CD1c-positive myeloid dendritic cell (primary cell): ENCODE measurements around the gene TRIM7.
"Not testable (repeated sequence)": the region's sequence is repeated elsewhere in the genome, so short reads cannot be mapped to it uniquely, and the experiment has no call there.

Source experiments
- DNase-seq: peaks from one replicate; pipeline ENCODE4 v3.0.0-alpha.2; 2016; ENCODE audit errors: extremely low spot score

Gene TRIM7

DNA sequence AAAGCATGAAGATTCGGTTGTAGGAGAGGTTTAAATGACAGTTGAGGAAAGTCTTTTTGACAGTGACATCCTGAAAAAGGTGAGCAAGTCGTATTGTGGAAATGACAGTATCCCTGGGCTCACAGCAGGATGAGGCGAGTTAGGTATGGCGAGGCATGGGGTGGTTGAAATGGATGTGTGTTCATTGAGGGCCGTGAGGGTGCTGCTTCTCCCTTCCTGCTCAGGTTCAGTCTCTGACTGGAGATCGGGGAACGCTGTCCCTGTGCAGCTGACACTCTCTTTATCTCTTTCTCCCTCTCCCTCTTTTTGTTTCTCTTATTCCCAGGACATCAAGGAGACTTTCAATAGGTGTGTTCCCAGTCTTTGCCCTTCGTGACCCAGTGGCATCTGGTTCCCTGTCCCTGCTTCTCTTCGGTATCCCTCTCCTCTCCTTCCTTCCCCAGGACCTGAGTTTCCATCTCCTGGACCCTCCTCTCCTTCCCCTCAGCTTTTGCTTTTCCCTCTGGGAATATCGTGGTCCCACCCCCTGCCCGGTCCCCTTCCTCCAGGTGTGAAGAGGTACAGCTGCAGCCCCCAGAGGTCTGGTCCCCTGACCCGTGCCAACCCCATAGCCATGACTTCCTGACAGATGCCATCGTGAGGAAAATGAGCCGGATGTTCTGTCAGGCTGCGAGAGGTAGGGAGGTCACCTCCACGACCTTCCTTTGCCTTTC, 28.2 kb upstream of the TRIM7 start:
- no peak for DNase-seq

DNA sequence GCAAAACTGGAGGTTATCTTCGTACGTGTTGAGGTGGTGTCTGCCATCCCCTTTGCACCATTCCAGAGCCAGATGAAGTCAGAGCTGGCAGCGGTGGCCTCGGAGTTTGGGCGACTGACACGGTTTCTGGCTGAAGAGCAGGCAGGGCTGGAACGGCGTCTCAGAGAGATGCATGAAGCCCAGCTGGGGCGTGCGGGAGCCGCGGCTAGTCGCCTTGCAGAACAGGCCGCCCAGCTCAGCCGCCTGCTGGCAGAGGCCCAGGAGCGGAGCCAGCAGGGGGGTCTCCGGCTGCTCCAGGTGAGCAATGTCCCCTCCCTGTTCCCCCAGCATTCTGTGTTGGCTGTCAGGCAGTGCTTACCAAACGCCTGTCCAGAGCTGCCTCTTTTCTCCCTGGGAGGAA, 27.6 kb upstream of the TRIM7 start:
- DNase-seq = no peak

DNA sequence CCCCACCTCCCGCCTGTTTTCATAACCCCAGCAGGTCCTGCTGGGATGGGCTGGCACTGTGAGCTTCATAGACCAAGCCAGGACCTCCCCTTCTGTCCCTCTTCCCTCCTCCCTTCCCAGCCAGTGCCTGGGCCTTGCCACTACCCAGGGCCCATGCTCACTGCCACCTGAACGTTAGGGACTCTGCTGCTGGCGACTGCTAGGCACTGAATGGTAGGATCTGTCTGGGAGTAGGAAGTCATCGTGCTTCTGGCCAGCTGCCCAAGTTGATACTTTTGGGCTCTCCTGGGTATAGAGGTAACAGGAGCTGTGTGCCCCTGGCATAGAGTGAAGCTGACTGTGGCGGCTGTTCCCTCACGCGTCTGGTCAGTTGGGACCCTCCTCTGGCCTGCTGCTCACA, 26.4 kb upstream of the TRIM7 start:
- DNase-seq = no peak

DNA sequence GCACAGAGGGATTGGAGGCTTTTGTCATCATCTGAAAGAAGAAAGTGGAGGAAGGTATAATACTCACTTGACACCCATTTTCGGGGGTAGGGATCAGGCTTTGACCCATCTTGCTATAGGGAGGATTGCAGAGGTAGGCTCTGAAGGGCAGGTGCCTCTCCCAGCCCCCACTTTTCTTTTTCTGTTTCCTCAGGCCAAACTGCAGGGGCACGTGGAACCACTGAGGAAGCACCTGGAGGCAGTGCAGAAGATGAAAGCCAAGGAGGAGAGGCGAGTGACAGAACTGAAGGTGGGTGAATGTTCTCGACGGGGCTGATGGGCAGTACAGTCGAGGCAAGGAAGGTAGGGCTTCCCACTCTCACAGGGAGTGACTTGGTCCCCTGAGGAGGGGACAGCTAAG, 25.6 kb upstream of the TRIM7 start:
- DNase-seq = no peak

DNA sequence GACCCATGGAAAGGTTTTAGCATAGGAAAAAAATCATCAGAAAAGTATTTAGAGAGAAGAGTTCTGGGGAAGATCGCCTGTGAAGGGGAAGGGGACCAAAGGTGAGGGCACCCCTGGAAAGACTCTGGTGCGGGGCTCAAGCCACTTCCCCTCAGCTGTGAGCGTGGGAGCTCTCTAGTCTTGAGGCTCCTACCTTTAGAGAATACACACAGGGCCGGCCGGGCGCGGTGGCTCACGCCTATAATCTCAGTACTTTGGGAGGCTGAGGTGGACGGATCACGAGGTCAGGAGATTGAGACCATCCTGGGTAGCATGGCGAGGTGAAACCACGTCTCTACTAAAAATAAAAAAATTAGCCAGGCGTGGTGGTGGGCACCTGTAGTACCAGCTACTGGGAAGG, 25.0 kb upstream of the TRIM7 start:
- DNase-seq = no peak

DNA sequence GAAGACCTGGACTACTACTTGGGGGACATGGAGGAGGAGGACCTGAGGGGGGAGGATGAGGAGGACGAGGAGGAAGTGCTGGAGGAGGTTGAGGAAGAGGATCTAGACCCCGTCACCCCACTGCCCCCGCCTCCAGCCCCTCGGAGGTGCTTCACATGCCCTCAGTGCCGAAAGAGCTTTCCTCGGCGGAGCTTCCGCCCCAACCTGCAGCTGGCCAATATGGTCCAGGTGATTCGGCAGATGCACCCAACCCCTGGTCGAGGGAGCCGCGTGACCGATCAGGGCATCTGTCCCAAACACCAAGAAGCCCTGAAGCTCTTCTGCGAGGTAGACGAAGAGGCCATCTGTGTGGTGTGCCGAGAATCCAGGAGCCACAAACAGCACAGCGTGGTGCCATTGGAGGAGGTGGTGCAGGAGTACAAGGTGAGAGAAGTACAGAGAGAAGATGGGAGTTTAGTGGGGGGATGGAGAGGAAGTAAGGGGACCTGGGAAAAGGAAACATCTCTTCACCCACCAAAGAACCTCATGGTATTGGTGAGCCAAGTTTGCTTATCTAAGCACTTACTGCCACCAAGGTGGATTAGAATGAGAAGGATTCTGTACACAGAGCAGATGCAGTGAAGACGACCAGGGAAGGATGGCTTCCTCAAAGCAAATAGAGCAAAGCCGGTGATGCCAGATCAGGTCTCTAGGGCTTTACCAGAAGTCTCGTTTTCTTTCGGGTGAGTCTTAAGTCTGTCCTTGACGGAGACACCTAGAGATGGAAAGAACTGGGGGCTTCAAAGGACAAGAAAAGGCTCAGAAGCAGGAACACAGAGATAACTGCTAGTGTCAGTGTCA, 19.6 kb upstream of the TRIM7 start:
- DNase-seq = no peak

DNA sequence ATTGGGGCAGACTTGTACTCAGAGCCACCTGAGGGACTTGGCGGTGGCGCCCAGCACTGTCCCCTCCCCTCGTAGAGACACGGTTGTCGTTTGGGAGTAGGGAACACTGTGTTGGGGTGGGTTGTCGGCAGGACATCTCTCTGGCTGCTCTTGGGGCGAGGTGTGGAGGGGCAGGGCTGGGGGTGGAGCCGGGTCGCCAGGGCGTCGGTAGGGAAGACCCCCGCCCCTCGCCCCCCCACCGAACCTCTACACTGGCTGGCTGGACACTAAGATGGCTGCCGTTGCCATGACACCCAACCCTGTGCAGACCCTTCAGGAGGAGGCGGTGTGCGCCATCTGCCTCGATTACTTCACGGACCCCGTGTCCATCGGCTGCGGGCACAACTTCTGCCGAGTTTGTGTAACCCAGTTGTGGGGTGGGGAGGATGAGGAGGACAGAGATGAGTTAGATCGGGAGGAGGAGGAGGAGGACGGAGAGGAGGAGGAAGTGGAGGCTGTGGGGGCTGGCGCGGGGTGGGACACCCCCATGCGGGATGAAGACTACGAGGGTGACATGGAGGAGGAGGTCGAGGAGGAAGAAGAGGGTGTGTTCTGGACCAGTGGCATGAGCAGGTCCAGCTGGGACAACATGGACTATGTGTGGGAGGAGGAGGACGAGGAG, 18.9 kb upstream of the TRIM7 start:
- DNase-seq = peak; percentile 52

DNA sequence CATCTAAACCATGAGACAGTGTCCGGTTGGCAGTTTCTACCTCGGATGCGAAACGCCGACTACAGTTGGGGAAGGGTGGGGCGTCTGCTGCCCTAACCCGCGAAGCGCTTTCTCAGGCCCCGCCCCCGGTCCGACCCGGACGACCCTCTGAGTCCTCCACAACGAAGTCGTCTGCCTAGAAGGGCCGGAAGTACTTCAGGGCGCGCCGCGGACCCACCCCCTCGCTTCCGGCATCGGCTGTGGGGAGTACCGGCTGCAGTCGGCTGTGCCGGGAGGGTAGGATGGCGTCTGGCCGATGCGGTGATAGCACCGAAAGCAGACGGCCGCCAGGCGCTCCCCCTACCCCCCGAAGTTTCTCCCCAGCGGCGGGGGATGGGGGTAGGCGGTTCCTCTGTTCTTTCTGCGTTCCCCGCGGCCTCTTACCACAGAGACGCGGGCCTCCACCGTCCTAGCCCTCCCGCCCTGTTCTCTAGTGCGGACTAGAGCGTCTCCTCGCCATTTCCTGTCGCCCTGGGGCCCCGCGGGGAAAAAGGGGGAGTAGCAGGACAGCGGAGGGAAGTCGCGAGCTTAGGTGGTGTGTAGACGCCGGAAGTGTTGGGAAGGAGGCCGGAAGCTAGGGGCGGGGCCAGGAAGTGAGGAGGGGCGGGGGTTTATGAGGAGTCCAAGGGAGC, 18.2 kb upstream of the TRIM7 start, which contains the start of gene TRIM41:
TRIM41 (plus strand) TSS at position 224 of the 671 bp plus-strand sequence. CDS start 719 bp downstream, outside the sequence.
- peak; percentile 97 for DNase-seq

DNA sequence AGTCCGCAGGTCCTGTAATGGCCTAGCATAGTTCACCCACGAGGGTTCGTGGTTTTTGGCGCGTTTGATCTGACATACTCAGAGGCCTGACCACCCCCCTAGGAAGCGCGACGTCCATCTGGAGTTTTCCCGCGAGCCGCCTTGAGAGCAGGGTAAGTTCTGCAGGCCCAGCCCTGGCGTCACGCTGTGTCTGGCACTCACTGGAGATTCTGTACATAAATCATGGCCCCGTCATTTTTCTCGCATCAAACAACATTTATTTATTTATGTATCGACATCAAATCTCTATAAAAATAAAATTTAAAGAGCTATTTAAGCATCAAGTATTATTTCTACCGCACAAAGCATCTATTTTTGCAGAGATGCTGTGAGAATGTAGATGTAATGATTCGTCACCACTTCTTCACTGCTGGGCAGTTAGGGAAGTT, 17.6 kb upstream of the TRIM7 start:
- no peak for DNase-seq

DNA sequence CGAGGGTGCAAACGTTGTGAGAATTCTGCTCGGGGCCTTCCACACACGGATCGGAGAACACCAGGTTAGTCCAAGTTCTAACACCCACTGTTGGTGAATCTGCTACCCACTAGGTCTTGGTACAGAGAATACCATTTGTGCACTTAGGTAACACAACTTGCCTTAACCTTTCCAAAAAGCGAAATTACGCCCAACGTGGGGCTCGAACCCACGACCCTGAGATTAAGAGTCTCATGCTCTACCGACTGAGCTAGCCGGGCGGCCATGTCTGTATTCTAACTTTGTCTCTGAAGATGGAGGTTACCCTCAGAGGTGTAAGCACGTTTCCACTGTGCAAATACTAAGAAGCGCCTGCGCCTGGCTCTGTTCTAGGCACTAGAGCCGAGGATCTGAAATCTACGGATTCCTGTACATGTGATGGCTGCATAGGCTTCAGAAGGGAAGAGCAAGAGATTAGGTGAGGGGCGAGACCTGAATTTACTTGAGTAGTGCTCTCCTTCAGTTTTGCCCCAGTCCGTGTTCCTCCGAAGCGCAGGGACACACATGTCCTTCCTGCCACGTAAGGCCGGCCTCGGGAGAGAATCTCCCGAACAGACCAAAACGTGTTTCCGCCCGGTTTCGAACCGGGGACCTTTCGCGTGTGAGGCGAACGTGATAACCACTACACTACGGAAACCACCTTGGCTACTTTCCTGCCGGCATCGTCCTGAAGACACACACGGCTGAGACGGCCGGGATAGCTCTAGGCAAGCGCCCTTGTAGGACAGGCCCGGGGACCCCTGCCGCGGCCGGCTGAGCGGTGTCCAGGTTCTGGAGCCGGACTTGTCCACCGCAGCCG, 17.0 kb upstream of the TRIM7 start:
- peak; percentile 90 for DNase-seq

DNA sequence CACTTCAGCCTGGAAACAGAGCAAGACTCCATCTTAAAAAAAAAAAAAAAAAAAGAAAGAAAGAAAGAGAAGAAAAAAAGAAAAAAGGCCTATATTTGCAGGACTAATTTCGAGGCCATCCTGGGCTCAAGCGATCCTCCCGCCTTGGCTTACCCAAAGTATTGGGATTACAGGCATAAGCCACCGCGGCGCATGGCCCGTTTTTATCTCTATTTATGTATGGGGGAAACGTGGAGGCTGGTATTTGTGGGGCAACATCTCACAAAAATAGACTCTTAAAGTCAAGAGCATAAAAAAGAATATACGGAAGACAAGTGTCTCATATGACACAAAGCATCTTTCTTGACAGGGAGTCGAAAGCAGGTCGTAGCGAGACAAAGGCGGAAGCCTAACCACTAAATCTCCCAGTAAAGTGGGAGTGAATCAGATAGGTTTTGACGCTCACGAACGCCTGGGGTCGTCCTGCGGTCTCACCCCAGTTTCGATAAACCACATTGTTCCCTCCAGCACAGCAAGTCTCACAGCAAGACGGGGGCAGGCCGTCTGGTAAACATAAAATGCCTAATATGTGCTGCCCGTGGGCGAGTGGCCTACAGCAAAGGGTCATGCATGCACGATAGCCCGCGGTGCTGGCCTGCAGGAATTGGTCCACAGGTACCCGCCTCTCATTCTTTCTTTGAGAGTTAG, 16.3 kb upstream of the TRIM7 start:
- DNase-seq = peak; percentile 35

DNA sequence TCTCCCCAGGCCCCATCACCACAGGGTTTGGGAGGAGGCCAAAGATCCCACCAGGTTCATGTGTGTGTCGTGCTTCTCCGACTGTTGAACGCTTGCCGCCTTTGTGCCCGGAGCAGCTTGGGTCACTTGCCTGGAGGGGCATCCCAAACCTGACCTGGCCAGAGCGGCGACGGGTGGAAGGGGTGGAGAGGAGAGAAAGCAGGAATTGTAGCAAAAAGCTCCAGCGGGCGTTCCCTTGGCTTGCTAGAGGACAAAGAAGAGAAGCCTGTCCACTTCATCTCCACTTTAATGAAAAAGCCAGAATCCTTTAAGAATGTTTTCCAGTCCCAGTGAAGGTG, 15.2 kb upstream of the TRIM7 start:
- no peak for DNase-seq

DNA sequence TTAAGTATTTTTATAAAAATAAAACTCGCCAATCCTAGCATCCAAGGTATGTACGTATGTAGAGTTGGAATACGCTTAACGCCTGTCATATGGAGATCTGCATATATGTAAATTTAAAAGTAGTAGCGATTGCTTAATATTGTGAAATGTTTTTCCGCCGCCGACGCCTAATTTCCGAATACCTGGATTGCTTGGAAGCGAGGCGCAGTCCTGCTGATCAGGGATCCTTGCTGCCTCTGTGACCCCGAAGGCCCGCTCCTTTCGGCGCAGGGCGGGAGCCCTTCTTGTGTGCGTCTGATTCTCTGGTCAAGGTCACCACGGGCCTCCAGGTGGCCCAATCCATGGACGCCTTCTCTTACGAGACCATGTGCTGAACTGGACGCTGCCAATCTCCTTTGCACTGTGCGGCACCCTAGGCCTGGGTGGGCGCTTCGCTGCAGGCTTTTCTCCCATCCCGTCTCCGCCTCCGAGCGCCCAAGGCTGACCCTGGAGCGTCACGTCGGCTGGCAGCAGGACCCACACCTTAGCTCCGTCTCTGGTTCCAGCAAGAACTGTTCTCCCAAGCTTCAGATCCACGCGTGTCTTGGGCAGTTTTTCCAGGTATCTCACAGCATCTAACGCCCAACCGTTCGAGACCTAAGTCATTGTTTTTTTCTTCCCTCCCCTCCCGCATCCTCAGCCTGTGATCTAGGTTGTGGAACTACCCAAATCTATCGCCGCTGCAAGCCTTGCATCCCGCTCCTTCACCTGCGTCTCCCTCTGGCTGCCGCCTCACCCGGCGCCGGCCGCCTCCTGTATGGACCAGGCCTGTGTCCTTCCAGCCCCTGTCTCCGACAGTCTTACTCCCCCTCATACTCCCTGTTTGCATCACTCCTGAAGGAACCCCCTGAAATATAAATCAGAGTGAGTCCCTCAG, 14.5 kb upstream of the TRIM7 start:
- no peak for DNase-seq

DNA sequence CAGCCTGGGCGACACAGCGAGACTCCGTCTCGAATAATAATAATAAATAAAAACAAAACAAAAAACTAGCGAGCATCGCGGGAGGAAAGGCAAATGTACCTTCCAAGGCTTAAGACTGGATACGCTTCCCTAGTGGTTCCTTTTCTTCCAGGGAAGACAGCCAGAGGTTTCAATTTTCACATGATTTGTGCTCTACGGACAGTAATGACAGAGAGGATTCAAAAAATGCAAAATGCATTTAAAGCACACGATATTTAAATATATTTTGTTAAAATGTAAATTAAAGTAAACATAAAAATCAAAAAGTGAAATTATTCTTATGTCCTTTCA, 13.8 kb upstream of the TRIM7 start:
- no peak for DNase-seq

DNA sequence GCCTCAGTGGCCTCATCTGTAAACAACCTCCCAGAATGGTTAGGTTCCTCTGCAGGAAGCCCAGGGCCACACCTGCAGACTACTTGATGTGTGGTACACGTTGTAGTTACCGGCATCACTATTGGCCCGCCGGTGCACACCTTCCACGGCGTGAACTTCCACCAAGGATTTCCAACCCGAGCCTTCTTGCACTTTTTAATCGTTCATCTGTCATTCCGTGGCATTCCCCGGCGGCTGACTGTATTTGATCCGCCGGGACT, 12.7 kb upstream of the TRIM7 start:
- DNase-seq = peak; percentile 13

DNA sequence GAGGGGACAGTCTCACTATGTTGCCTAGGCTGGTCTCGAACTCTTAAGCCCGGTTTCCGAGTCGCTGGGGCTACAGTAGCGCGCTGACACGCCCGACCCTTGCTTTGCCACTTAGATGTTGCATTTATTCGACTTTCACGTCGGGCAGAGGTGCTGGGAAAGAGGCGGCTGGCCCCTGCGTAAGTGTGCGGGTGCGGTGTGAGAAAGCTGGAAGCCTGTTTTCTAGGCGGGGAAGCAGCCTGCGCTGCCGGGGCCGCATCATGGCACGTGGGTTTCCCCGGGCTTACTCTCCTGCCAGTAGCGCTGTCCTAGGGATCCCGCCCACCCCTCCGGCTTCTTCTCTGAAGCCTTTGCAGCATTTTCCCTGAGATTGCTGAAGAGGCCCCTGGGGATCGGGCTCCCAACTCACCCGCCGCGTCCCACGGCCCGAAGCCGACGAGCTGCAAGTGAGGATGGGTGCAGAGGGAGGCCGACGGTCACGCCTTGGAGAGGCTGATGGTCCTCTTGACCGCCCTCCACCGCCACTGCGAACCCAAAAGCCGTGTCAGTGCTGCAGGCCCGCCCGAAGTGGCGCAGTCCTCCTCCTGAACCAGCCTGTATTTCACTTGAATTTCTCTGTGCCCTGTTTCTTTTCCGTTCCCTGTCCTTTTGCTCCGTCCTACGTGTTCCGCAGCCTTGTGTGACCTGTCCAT, 12.3 kb upstream of the TRIM7 start:
- peak; percentile 51 for DNase-seq

DNA sequence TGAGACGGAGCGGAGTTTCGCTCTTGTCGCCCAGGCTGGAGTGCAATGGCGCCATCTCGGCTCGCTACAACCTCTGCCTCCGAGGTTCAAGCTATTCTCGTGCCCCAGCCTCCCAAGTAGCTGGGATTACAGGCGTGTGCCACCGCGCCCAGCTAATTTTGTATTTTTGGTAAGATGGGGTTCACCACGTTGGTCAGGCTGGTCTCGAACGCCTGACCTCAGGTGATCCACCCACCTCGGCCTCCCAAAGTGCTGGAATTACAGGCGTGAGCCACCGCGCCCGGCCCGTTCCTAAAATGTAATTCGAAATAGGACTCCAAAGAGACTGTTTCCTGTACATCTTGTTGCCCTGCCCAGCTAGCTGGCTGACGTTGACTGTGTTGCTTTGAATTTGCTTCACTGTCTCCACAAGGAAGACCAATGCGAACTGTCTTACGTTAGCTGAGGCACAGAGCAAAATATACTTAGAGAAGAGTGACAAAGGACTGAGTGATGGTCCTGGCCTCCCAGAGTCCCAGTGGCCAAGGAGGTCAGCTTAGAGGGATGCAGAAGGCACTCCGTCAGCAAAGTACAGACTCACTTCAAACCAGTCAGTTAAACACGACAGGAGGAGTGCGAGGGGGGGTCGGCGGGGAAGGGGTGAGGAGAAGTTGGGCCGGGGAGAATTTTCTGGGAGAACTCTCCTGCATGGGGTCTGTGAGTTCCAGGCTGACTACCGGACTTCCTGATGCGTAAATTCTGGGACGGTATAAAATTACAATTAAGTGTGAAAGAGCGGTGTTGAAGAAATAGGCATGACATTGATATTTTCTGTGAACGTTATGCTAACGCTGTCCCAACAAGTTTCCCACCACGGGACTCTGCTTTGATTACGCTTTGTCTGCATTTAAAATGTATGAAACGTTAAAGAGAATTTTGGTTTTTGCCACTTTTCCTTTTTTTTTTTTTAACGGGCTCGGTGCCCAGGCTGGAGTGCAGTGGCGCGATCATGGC, 11.3 kb upstream of the TRIM7 start:
- no peak for DNase-seq

DNA sequence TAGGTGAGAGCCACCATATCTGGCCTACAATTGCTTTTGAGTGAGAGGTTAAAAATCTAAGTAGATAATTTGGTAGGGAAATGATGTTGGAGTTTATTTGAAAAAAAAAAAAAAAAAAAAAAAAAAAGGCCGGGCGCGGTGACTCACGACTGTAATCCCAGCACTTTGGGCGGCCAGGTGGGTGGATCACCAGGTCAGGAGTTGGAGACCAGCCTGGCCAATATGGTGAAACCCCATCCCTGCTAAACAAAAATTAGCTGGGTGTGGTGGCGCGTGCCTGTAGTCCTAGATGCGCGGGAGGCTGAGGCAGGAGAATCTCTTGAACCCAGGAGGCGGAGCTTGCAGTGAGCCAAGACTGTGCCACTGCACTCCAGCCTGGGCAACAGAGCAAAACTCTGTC, 9.3 kb upstream of the TRIM7 start:
- not testable (repeated sequence) for DNase-seq
